ENCODE results near the gene TPPP. TPM values are rescaled to one million over a fixed set of nuclear protein-coding genes. Genes with fewer than 3 reads are reported as not detected.
A peak's percentile ranks its signal among the peaks of the same experiment; 100 is the strongest.

Gene TPPP
- total and polyA plus RNA-seq, 12 donors = 0.39 to 9.1 (median 2.0) TPM

GRCh38 chr5:621341-621761 lies 71.8 kb downstream of the TPPP start:
- 93 to 96% (median 94%) methylated on average over 11 to 16 of the region's 16 CpGs for whole genome bisulfite sequencing, 4 donors
- H3K27me3 ChIP-seq = no peaks in the 10 kb centered on the region
- no peak overlapping the region for H3K4me3 ChIP-seq
- peaks cover 0 to 15% of the 10 kb centered on the region in 2 donors for H3K36me3 ChIP-seq (replicated peaks in 1 of 2)
- TF ChIP-seq CTCF (IDR thresholded peaks at IDR 0.05) = no peak
- TF ChIP-seq POLR2A (IDR thresholded peaks at IDR 0.05) = no peak
- DNase-seq = no peak
- H3K9me3 ChIP-seq (replicated peaks in 1 of 3) = no peaks in the 10 kb centered on the region
- intact Hi-C loops (cut with DNase I) = no loop called here
- no peaks in the 10 kb centered on the region for H3K4me1 ChIP-seq (replicated peaks in 1 of 2)
- no peak overlapping the region for H3K27ac ChIP-seq

- no peak for TF ChIP-seq CTCF (IDR thresholded peaks at IDR 0.05)
- no peak for TF ChIP-seq POLR2A (IDR thresholded peaks at IDR 0.05)
- peak in 1 of 7 donors; percentile 5 for DNase-seq
- H3K36me3 ChIP-seq (replicated peaks in 1 of 2) = peaks cover 0 to 15% of the 10 kb centered on the region in 2 donors
- H3K4me1 ChIP-seq (replicated peaks in 1 of 2) = no peaks in the 10 kb centered on the region
- no peak overlapping the region for H3K27ac ChIP-seq
- no peak overlapping the region for H3K4me3 ChIP-seq
- WGBS, 4 donors = 93 to 96% (median 94%) methylated on average over 6 to 8 of the region's 8 CpGs
- intact Hi-C loops (cut with DNase I) = no loop called here
- H3K9me3 ChIP-seq (replicated peaks in 1 of 3) = no peaks in the 10 kb centered on the region
- no peaks in the 10 kb centered on the region for H3K27me3 ChIP-seq
Observed at GRCh38 chr5:620586-621180, 72.5 kb downstream of the TPPP start.

- Histone ChIP-seq H3K36me3 (replicated peaks in 1 of 2) (peaks cover 0 to 15% of the 10 kb centered on the region in 2 donors), H3K27ac (no peak overlapping the region), H3K27me3 (no peaks in the 10 kb centered on the region), H3K4me3 (no peak overlapping the region), H3K4me1 (replicated peaks in 1 of 2) (no peaks in the 10 kb centered on the region), H3K9me3 (replicated peaks in 1 of 3) (no peaks in the 10 kb centered on the region)
- TF ChIP-seq CTCF (IDR thresholded peaks at IDR 0.05) (no peak), POLR2A (IDR thresholded peaks at IDR 0.05) (no peak)
- 95 to 97% (median 97%) methylated on average over 18 to 20 of the region's 20 CpGs for WGBS, 4 donors
- intact Hi-C loops (cut with DNase I) = no loop called here
- peak in 2 of 7 donors; percentile 2 to 7 for DNase-seq
Observed at GRCh38 chr5:620152-620551, 73.0 kb downstream of the TPPP start.

GRCh38 chr5:619444-619843 lies 73.7 kb downstream of the TPPP start:
- Histone ChIP-seq H3K27ac (no peak overlapping the region), H3K4me3 (no peak overlapping the region), H3K4me1 (replicated peaks in 1 of 2) (no peaks in the 10 kb centered on the region), H3K27me3 (no peaks in the 10 kb centered on the region), H3K9me3 (replicated peaks in 1 of 3) (no peaks in the 10 kb centered on the region), H3K36me3 (replicated peaks in 1 of 2) (peaks cover 0 to 15% of the 10 kb centered on the region in 2 donors)
- 88 to 99% (median 94%) methylated on average over 6 to 16 of the region's 16 CpGs for WGBS, 4 donors
- no peak for DNase-seq
- intact Hi-C loops (cut with DNase I) = no loop called here
- TF ChIP-seq CTCF (IDR thresholded peaks at IDR 0.05) (no peak), POLR2A (IDR thresholded peaks at IDR 0.05) (no peak)
